22Rv1 (cell line): ENCODE results near the gene SLIT3.

Source experiments
- CTCF ChIP-seq: fragments of 450-650 bp; IDR thresholded peaks from 2 replicates; pipeline ENCODE4 v1.5.1; 2017; ENCODE audit warnings: mild to moderate bottlenecking
- ZFX ChIP-seq: fragments of 450-650 bp; IDR thresholded peaks from 2 replicates; pipeline ENCODE4 v1.6.1; 2017; ENCODE audit warnings: antibody characterized with exemption, borderline replicate concordance

- TF ChIP-seq CTCF (no peak), ZFX (no peak)
These were observed 607.1 kb downstream of the SLIT3 start for GRCh38 chr5:168693883-168694282.
